Frontal cortex (tissue), 4 donors: ENCODE measurements around the gene COASY. TPM values are rescaled to one million over a fixed set of nuclear protein-coding genes. Genes with fewer than 3 reads are reported as not detected.
"Not testable (repeated sequence)": the region's sequence is repeated elsewhere in the genome, so short reads cannot be mapped to it uniquely, and the experiment has no call there.

Experiments
- DNase-seq, 2 donors: peaks; one replicate each; pipeline ENCODE4 v3.0.0; 2012; ENCODE audit warnings: low spot score in 2 of 2
- FAIRE-seq: peaks from 2 replicates; lab custom pipeline; 2012; peaks lifted over from hg19 to GRCh38; lab: Jason Lieb, UNC
- total RNA-seq: library from RNA; depleted of rRNA; stranded (reverse); fragments of >200 nt; gene quantifications from one replicate; pipeline ENCODE4 v1.2.3, GENCODE V29; 2014
- donor health status: control.
- donor health status: control.
- donor health status: control.

Gene COASY
- total RNA-seq, 1 donor from 2014 or later, result 4.1 TPM

DNA sequence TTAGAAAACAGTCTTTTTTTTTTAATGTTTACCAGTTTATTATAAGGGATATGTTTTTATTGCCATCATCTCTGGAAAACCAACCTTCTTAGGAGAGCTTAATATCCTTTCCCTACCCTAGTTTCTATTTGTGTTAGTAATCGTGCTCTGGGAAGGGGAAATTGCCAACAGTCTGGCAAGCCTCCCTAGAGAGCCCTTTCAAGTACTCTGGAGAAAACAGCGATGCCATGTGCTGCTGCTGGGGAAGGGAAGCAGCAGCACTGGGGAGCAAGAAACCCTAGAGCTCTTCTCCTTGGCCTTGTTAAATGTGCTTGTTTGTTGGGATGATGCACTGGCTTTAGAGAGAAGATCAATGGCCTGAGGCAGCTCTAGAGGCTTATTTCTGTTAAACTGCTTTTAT, 37.0 kb downstream of the COASY start:
- DNase-seq (no peak), FAIRE-seq (no peak)

DNA sequence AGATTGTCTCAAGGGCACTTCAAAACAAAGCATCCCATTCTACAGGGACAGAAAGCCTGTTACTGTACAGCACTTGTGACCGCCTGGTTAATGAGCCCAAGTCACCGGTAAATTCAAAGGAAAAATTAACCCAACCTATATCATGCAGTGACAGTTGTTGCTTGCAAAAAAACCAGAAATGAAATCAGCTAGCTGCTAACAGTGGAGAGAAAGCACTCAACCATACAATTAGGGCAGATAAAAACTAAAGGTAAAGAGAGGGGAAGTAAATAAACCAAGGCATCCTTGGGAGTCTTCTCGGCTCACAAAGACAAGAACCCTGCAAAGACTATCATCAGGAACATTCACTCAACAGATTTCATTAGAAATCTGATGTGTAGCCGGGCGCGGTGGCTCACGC, 41.4 kb downstream of the COASY start:
- no peak for DNase-seq
- FAIRE-seq, result no peak

DNA sequence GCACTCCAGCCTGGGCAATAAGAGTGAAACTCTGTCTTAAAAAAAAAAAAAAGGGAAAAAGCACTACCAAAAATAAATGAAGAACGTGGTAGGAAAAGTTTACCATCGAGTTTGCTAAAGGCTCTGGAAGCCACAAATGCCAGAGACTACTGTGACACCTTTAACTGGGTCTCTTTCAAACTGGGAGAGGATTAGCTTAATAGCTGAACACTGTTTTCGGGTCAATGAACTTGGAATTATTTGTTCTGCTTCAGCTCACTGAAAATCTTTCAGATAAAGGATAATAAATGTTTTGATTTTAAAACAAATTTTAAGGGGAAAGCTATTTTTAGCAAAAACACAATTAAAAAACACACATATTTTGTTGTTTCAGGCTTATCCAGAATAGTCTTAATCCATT, 45.8 kb downstream of the COASY start:
- DNase-seq, result no peak
- no peak for FAIRE-seq

DNA sequence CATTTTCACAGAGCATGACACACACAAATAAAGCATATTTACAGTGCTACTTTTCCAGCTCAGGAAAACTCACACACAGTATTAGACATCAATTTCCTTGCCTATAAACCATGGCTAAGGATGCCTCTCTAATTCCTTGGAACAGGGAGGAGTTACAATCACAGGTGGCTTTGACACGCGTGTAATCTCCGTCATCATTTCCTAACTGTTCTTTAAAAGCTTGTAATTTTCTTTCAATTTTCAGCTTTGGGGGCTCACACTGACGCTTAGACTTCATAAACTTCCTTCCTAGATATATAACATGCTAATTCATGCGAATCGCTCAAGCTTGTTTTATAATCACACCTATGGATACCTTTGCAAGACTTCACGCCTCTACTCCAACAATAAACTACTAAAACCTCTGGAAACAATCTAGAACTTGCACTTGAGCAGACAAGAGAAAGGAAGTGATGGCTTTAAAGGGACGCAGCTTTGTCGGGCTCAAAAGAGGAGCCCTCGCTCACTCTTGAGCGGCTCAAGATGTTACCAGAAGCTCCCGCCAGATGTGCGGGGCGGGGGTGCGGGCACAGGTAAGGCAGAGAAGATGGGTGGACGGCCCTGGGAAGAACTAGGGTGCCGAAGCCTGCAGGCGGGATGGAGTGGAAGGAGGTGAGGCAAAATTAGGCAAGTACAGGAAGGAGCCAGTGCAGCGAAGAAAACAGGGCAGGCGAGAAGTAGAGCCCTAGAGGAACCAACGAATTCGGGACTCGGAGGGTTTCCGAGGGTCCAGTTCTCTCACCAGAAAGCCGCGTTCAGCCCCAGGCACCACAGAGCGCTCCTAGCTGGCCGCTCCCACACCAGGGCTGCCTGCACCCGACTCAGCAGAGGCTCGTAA, 46.6 kb downstream of the COASY start:
- DNase-seq (no peak), FAIRE-seq (no peak)

- peak; percentile 98 to 99 for DNase-seq
- peak; percentile 57 for FAIRE-seq
Measured at GRCh38 chr17:42609182-42609813, 47.4 kb downstream of the COASY start, which contains the start of the genes RETREG3 and TUBG1. TSS of gene RETREG3 (minus strand) at chr17:42609374. CDS start at chr17:42609324, 50 bp downstream. TSS of gene TUBG1 (plus strand) at chr17:42609683. CDS start at chr17:42609738, 55 bp downstream.

DNA sequence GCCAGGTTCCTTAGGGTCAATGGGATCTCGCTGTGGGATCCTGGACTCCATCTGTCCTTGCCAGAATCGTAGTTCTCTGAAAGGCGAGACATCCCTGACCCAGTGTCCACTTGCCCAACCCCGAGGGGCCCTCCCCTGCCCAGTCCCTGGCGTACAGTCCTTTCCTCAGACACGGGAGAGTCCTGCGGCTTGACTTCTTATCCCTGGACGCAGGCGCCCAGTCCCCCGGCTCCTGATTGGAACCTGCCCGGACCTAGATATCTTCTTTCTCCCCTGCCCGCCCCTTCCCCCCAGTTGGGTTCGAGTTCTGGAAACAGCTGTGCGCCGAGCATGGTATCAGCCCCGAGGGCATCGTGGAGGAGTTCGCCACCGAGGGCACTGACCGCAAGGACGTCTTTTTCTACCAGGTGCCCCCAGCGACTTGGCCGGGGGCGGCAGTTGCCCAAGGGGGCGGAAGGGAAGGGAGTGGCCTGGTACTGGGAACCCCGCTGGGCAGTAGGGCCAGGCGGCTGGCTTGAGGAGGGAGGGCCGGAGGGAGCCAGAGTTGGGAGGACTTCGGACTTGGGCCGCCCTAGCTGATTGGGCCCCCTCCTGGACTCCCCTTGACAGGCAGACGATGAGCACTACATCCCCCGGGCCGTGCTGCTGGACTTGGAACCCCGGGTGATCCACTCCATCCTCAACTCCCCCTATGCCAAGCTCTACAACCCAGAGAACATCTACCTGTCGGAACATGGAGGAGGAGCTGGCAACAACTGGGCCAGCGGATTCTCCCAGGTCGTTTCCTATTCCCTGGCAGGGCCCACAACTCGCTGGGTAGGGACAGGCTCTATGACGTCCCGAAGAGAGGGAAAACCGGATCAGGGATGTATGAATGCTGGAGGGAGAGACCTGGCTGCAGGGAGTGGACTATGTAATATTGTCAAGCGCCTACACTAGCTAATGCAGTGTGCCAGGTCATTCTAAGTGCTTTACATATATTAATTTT, 48.2 kb downstream of the COASY start:
- DNase-seq, FAIRE-seq: not testable (repeated sequence)

GRCh38 chr17:42612013-42612412, 50.1 kb downstream of the COASY start:
- FAIRE-seq, result no peak
- DNase-seq, result no peak

- no peak for FAIRE-seq
Measured at GRCh38 chr17:42613699-42614295, 51.8 kb downstream of the COASY start.

More at GRCh38 chr17:42613699-42614295, 51.8 kb downstream of the COASY start:
- no peak for DNase-seq

Other genes with a start within 250 kb of the COASY start
- 26.5 TPM for gene STAT3, start 173.7 kb upstream of the COASY start, total RNA-seq
- gene CAVIN1, start 138.9 kb upstream of the COASY start, total RNA-seq, result 8.2 TPM
- 207 TPM for gene ATP6V0A1, start 103.3 kb upstream of the COASY start, total RNA-seq
- gene NAGLU, start 25.9 kb upstream of the COASY start, total RNA-seq, result 10.6 TPM
- gene HSD17B1, start 9.2 kb upstream of the COASY start, total RNA-seq, result 1.6 TPM
- 22.8 TPM for gene MLX, start 5.0 kb downstream of the COASY start, total RNA-seq
- 4.5 TPM for gene PSMC3IP, start 15.6 kb downstream of the COASY start, total RNA-seq
- gene RETREG3, start 47.2 kb downstream of the COASY start, total RNA-seq, result 59.5 TPM
- gene TUBG1, start 47.5 kb downstream of the COASY start, total RNA-seq, result 11.4 TPM
- gene TUBG2, start 97.1 kb downstream of the COASY start, total RNA-seq, result 8.2 TPM
- gene PLEKHH3, start 114.8 kb downstream of the COASY start, total RNA-seq, result 2.0 TPM
- gene CCR10, start 119.7 kb downstream of the COASY start, total RNA-seq, result 0.41 TPM
- gene CNTNAP1, start 120.4 kb downstream of the COASY start, total RNA-seq, result 5.3 TPM
- gene EZH1, start 182.9 kb downstream of the COASY start, total RNA-seq, result 24.9 TPM
- 15.9 TPM for gene RAMP2, start 199.1 kb downstream of the COASY start, total RNA-seq
- 26.1 TPM for gene VPS25, start 211.3 kb downstream of the COASY start, total RNA-seq
- gene WNK4, start 218.5 kb downstream of the COASY start, total RNA-seq, result 0.41 TPM
- 98.6 TPM for gene COA3, start 236.6 kb downstream of the COASY start, total RNA-seq
- 0.82 TPM for gene CNTD1, start 236.7 kb downstream of the COASY start, total RNA-seq